Measurements from ENCODE around the gene AKIRIN1. TPM values are rescaled to one million over a fixed set of nuclear protein-coding genes. Genes with fewer than 3 reads are reported as not detected.

Gene AKIRIN1
- total RNA-seq, 1 experiment from 2014 or later = 60.0 TPM

DNA sequence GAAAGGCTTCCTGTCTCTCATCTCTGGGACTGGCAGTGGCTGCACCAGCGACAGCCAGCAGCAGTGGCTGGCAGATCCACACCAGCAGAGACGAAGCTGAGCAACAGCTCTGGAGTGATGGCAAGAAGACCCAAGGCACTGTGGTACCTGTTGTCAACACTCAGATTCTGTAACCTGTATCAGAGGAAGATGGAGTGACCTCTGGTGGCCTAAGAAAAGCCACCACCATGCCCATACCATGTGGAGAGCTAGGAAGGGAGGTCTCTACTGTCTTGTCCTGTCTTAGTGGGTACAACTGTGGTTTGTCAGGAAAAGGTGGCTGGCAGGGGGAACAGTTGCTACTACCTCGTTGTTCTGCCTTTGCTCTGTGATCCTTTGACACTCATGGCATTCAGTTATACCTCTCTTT lies 26.9 kb upstream of the AKIRIN1 start:
- peaks cover 20 to 45% of the 10 kb centered on the region in 2 experiments for H3K4me1 ChIP-seq (ENCODE audit: control insufficient read depth in 1 of 2, insufficient read depth in 2 of 2, low read length in 2 of 2)
- no peaks in the 10 kb centered on the region for H3K79me2 ChIP-seq (ENCODE audit: insufficient read depth, low read length)
- DNase-seq (ENCODE audit: low read depth, low spot score) (no peak), ATAC-seq (peak; percentile 54)
- H3K9ac ChIP-seq (ENCODE audit: low read length) = no peak overlapping the region
- no peaks in the 10 kb centered on the region for H3K36me3 ChIP-seq (ENCODE audit: control insufficient read depth in 1 of 2, insufficient read depth in 2 of 2, low read length in 2 of 2)
- H3K9me2 ChIP-seq (ENCODE audit: insufficient read depth) = no peaks in the 10 kb centered on the region
- ChIA-PET CTCF (interaction anchor here (2.2 kb wide), 1 partner anchor 128 kb away, joined by 9 read pairs; no protein-coding TSS in a partner anchor), RAD21 (ENCODE audit: low non-redundant PET in 1 of 2, low total read pairs in 2 of 2, uncharacterized antibody in 2 of 2, unreplicated experiment in 2 of 2) (no interaction called here), POLR2A (no interaction called here)
- no peaks in the 10 kb centered on the region for H4K20me1 ChIP-seq (ENCODE audit: insufficient read depth)
- no peak overlapping the region for H3K27ac ChIP-seq (ENCODE audit: low read depth, low read length)
- BruUV-seq (replicated peaks) = no TSS peak
- H2AFZ ChIP-seq (ENCODE audit: low read depth, low read length, poor library complexity, severe bottlenecking) = no peak overlapping the region
- no peaks in the 10 kb centered on the region for H3K9me3 ChIP-seq (ENCODE audit: control insufficient read depth in 1 of 2, insufficient read depth in 1 of 2, low read depth in 1 of 2, low read length in 2 of 2)
- H3K27me3 ChIP-seq (ENCODE audit: insufficient read depth, low read length) = no peaks in the 10 kb centered on the region
- intact Hi-C loops (cut with micrococcal nuclease) = loop anchor here (5.0 kb wide), 1 partner anchor 63 kb away; the partner anchor contains the start of gene NDUFS5
- no peak overlapping the region for H3K4me3 ChIP-seq (replicated peaks in 1 of 2; ENCODE audit: low read depth in 1 of 2, low read length in 2 of 2)
- no peak overlapping the region for H3K4me2 ChIP-seq (ENCODE audit: low read length)
- TF ChIP-seq, protein P1, sequence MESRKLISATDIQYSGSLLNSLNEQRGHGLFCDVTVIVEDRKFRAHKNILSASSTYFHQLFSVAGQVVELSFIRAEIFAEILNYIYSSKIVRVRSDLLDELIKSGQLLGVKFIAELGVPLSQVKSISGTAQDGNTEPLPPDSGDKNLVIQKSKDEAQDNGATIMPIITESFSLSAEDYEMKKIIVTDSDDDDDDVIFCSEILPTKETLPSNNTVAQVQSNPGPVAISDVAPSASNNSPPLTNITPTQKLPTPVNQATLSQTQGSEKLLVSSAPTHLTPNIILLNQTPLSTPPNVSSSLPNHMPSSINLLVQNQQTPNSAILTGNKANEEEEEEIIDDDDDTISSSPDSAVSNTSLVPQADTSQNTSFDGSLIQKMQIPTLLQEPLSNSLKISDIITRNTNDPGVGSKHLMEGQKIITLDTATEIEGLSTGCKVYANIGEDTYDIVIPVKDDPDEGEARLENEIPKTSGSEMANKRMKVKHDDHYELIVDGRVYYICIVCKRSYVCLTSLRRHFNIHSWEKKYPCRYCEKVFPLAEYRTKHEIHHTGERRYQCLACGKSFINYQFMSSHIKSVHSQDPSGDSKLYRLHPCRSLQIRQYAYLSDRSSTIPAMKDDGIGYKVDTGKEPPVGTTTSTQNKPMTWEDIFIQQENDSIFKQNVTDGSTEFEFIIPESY (IDR thresholded peaks at IDR 0.05; ENCODE audit: extremely low read depth, insufficient replicate concordance, low read length) = no peak
- TF ChIP-seq RAD21 (IDR thresholded peaks at IDR 0.05; ENCODE audit: low read depth) (peak; percentile 59), FOSL1 (IDR thresholded peaks at IDR 0.05; ENCODE audit: low read depth) (no peak), YY1 (IDR thresholded peaks at IDR 0.05; ENCODE audit: extremely low read depth, insufficient replicate concordance, low read depth, low read length) (peak; percentile 30), EZH2phosphoT487 (IDR thresholded peaks at IDR 0.05; ENCODE audit: borderline replicate concordance) (no peak), CEBPB (IDR thresholded peaks at IDR 0.05; ENCODE audit: low read depth) (no peak), JUND (IDR thresholded peaks at IDR 0.05) (no peak), ZFX (IDR thresholded peaks at IDR 0.05) (no peak), TCF7L2 (IDR thresholded peaks at IDR 0.05; ENCODE audit: borderline replicate concordance, extremely low read depth, insufficient read depth, insufficient read length) (no peak), EGR1 (IDR thresholded peaks at IDR 0.05; ENCODE audit: low read depth) (no peak), SRF (IDR thresholded peaks at IDR 0.05; ENCODE audit: low read depth) (no peak), CBX3 (IDR thresholded peaks at IDR 0.05; ENCODE audit: low read depth) (peak; percentile 60; the same call in 1 of the 2 replicates), POLR2A (IDR thresholded peaks at IDR 0.05; ENCODE audit: borderline replicate concordance, extremely low read depth, insufficient read depth, insufficient read length) (no peak), POLR2AphosphoS5 (IDR thresholded peaks at IDR 0.05; ENCODE audit: low read depth, low read length) (no peak), ELF1 (IDR thresholded peaks at IDR 0.05; ENCODE audit: borderline replicate concordance, low read depth) (no peak), SIN3A (IDR thresholded peaks at IDR 0.05; ENCODE audit: low read depth) (no peak), ZNF274 (IDR thresholded peaks at IDR 0.05; ENCODE audit: low read depth, low read length) (no peak), EZH2 (IDR thresholded peaks at IDR 0.05) (no peak)
- TF ChIP-seq, protein P2, sequence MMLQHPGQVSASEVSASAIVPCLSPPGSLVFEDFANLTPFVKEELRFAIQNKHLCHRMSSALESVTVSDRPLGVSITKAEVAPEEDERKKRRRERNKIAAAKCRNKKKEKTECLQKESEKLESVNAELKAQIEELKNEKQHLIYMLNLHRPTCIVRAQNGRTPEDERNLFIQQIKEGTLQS (IDR thresholded peaks at IDR 0.05) = no peak
- TF ChIP-seq, protein P3, sequence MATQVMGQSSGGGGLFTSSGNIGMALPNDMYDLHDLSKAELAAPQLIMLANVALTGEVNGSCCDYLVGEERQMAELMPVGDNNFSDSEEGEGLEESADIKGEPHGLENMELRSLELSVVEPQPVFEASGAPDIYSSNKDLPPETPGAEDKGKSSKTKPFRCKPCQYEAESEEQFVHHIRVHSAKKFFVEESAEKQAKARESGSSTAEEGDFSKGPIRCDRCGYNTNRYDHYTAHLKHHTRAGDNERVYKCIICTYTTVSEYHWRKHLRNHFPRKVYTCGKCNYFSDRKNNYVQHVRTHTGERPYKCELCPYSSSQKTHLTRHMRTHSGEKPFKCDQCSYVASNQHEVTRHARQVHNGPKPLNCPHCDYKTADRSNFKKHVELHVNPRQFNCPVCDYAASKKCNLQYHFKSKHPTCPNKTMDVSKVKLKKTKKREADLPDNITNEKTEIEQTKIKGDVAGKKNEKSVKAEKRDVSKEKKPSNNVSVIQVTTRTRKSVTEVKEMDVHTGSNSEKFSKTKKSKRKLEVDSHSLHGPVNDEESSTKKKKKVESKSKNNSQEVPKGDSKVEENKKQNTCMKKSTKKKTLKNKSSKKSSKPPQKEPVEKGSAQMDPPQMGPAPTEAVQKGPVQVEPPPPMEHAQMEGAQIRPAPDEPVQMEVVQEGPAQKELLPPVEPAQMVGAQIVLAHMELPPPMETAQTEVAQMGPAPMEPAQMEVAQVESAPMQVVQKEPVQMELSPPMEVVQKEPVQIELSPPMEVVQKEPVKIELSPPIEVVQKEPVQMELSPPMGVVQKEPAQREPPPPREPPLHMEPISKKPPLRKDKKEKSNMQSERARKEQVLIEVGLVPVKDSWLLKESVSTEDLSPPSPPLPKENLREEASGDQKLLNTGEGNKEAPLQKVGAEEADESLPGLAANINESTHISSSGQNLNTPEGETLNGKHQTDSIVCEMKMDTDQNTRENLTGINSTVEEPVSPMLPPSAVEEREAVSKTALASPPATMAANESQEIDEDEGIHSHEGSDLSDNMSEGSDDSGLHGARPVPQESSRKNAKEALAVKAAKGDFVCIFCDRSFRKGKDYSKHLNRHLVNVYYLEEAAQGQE (IDR thresholded peaks at IDR 0.05; ENCODE audit: low read depth) = no peak
- TF ChIP-seq, protein P4, sequence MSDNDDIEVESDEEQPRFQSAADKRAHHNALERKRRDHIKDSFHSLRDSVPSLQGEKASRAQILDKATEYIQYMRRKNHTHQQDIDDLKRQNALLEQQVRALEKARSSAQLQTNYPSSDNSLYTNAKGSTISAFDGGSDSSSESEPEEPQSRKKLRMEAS (IDR thresholded peaks at IDR 0.05) = peak; percentile 30; the same call in 1 of the 2 replicates
- TF ChIP-seq, protein P5, sequence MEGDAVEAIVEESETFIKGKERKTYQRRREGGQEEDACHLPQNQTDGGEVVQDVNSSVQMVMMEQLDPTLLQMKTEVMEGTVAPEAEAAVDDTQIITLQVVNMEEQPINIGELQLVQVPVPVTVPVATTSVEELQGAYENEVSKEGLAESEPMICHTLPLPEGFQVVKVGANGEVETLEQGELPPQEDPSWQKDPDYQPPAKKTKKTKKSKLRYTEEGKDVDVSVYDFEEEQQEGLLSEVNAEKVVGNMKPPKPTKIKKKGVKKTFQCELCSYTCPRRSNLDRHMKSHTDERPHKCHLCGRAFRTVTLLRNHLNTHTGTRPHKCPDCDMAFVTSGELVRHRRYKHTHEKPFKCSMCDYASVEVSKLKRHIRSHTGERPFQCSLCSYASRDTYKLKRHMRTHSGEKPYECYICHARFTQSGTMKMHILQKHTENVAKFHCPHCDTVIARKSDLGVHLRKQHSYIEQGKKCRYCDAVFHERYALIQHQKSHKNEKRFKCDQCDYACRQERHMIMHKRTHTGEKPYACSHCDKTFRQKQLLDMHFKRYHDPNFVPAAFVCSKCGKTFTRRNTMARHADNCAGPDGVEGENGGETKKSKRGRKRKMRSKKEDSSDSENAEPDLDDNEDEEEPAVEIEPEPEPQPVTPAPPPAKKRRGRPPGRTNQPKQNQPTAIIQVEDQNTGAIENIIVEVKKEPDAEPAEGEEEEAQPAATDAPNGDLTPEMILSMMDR (IDR thresholded peaks at IDR 0.05 in 2 of 3, conservative IDR thresholded peaks at IDR 0.05 in 1 of 3; ENCODE audit: borderline replicate concordance in 1 of 3, insufficient read depth in 1 of 3, low read depth in 2 of 3, low read length in 2 of 3) = peak; percentile 22 to 54 (median 53); a peak in 5 of 6 replicates
